ENCODE data around the gene BANF2.

The BANF2 gene

DNA sequence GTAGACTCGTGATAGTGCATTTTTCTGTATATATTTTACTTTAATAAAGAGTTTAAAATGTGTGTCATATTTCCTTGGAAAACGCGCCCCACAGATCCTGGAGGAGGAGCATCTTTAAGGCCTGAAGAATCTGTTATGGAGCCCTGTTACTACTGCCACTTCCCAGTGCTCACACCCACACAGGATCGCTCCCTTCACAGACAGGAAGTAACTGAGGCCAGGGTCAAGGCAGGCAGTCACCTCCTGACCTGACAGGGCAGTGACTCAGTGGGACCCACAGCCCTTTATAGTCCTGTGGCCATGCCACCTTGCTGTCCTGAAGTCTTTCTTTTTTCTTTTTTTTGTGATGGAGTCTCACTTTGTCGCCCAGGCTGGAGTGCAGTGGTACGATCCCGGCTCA is 26.7 kb upstream of the BANF2 start:
- no peak overlapping the region for H3K27ac ChIP-seq
- no peaks in the 10 kb centered on the region for H3K9me3 ChIP-seq
- H3K4me2 ChIP-seq: no peak overlapping the region
- H3K4me3 ChIP-seq: no peak overlapping the region
- no peak for TF ChIP-seq Cebpa-rat (IDR thresholded peaks at IDR 0.05)
- peaks cover 89% of the 10 kb centered on the region for H3K36me3 ChIP-seq
- peaks cover 88% of the 10 kb centered on the region for H4K20me1 ChIP-seq
- H3K9ac ChIP-seq: no peak overlapping the region
- H3K27me3 ChIP-seq: no peaks in the 10 kb centered on the region
- H3K4me1 ChIP-seq: peaks cover 6% of the 10 kb centered on the region; the same call in 1 of the 2 replicates

DNA sequence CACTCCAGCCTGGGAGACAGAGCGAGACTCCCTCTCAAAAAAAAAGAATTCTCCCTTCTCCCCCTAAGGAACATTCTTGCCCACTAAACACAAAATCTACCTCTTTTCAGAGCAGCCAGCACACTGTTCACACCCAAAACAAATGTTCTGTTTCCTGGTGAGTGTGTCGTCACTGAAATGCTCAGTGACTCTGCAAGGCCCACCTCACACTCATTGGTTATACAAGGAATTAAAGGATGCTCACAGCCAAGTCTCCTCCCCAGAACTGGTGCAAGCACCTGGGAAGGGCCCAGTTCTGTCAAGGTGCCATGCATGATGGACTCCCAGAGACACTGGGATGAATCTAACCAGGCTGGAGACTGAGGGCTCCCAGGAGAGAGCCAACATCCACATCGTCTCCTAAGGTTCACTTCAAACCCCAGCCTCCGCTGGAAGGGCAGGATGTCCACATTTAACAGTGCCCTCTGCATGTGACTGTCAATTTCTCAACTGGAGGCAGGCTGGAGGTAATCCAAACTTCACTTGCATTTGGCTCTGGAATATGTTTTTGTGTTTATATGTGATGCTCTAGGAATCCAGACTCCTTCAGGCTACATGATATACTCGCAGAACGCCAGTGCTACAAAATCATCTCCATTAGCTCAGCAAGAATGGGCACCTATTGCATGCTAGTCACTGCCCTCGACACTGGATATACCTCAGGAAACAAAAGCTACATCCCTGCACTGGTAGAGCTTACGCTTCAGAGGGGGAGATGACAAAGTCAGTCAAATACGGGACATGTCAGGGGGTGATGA is 24.8 kb upstream of the BANF2 start:
- Histone ChIP-seq H3K4me3 (no peak overlapping the region), H3K27ac (no peak overlapping the region), H3K4me2 (no peak overlapping the region), H3K4me1 (peaks cover 11% of the 10 kb centered on the region), H3K27me3 (no peaks in the 10 kb centered on the region), H3K9ac (no peak overlapping the region), H3K36me3 (peaks cover 88% of the 10 kb centered on the region), H3K9me3 (no peaks in the 10 kb centered on the region), H4K20me1 (peaks cover 93% of the 10 kb centered on the region)
- TF ChIP-seq Cebpa-rat (IDR thresholded peaks at IDR 0.05): no peak

DNA sequence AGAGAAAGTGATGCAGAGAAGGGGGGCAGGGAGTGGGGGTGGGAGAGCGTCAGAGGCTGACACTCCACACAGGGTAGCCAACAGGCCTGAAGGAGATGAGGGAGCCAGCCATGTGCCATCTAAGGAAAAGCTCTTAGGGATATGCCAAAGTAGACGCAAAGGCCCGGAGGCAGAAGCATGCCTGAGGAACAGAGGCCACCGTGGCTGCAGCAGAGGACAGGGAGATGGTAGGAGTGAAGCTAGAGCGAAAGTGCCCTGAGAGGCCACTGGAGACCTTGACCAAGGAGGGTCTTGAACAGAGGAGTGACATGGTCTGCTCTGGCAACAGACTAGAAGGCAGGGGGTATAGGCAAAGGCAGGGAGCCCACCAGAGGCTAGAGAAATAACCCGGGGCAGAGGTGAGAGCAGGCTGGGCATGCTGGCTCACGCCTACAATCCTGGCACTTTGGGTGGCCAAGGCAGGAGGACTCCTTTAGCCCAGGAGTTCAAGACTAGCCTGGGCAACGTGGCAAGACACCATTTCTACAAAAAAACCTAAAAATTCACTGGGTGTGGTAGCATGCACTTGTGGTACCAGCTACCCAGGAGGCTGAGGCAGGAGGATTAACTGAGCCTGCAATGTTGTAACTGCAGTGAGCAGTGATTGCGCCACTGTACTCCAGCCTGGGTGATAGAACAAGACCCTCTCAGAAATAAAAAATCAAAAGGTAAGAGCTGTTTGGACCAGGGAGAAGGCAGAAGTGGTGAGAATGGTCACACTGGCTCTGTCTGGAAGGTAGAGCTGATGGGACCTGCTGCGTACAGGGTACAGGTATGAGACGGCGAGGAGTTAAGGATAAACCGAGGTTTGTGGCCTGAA is 24.0 kb upstream of the BANF2 start:
- peaks cover 96% of the 10 kb centered on the region for H4K20me1 ChIP-seq
- H3K4me3 ChIP-seq: no peak overlapping the region
- H3K4me1 ChIP-seq: peaks cover 20% of the 10 kb centered on the region
- H3K27me3 ChIP-seq: no peaks in the 10 kb centered on the region
- TF ChIP-seq Cebpa-rat (IDR thresholded peaks at IDR 0.05): no peak
- H3K36me3 ChIP-seq: peaks cover 82% of the 10 kb centered on the region
- no peak overlapping the region for H3K4me2 ChIP-seq
- no peak overlapping the region for H3K9ac ChIP-seq
- H3K27ac ChIP-seq: no peak overlapping the region
- H3K9me3 ChIP-seq: no peaks in the 10 kb centered on the region

DNA sequence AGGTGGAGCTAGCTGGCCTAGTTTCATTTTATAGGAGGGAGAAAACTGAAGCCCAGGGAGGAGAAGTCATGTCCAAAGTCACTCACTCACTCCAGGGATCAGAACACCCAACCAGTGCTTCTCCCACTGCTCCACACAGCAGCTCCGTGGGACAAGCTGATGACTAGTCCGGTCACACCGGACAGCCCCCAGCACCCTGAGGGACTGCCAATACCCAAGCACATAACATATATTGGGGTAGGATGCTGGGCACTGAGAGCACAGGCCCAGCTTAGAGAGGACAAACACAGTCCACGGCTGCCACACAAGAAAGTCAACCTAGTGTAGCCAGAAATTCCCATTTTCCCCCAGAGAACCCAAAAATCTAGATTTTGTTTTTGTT is 23.4 kb upstream of the BANF2 start:
- H3K36me3 ChIP-seq: peaks cover 78% of the 10 kb centered on the region
- no peak overlapping the region for H3K27ac ChIP-seq
- no peak overlapping the region for H3K9ac ChIP-seq
- H3K4me1 ChIP-seq: peaks cover 20% of the 10 kb centered on the region
- H3K4me3 ChIP-seq: no peak overlapping the region
- no peak overlapping the region for H3K4me2 ChIP-seq
- no peaks in the 10 kb centered on the region for H3K9me3 ChIP-seq
- H3K27me3 ChIP-seq: no peaks in the 10 kb centered on the region
- no peak for TF ChIP-seq Cebpa-rat (IDR thresholded peaks at IDR 0.05)
- peaks cover 96% of the 10 kb centered on the region for H4K20me1 ChIP-seq

DNA sequence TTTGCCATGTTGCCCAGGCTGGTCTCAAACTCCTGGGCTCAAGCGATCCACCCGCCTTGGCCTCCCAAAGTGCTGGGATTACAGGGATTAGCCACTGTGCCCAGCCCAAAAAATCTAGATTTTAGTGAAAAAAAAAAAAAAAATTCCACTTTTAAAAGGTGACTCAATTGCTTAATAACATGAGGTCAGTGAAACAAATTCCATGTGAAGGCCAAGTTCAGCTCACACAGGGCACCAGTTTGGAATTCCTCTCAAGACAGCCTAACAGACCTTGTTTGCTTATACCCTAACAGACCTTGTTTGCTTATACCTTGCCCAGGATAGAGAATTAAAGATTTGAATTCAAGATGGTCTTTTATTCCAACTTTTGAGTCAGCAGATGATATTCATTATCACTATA is 22.8 kb upstream of the BANF2 start:
- H3K4me1 ChIP-seq: peaks cover 20% of the 10 kb centered on the region
- no peak overlapping the region for H3K4me3 ChIP-seq
- H3K9me3 ChIP-seq: no peaks in the 10 kb centered on the region
- no peak for TF ChIP-seq Cebpa-rat (IDR thresholded peaks at IDR 0.05)
- no peaks in the 10 kb centered on the region for H3K27me3 ChIP-seq
- peaks cover 72% of the 10 kb centered on the region for H3K36me3 ChIP-seq
- no peak overlapping the region for H3K9ac ChIP-seq
- peaks cover 91% of the 10 kb centered on the region for H4K20me1 ChIP-seq
- no peak overlapping the region for H3K4me2 ChIP-seq
- no peak overlapping the region for H3K27ac ChIP-seq

DNA sequence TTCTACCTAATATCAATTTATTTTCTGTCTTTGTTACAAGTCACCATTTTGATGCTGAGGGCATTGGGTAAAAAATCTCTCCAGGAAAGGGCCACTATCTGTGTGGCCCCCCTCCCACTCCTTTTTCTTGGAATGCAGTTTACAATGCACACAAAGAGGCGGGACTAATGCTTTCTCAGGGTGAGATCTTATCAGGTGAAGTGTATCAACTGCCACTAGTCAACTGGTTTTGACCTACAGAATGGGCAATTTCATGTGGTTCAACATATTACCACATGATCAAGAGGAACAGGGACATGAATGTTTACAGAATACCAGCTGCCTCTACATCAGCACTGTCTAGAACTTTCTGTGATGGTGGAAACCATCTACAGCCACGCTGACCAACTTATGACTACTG is 21.5 kb upstream of the BANF2 start:
- TF ChIP-seq Cebpa-rat (IDR thresholded peaks at IDR 0.05): no peak
- H3K4me3 ChIP-seq: no peak overlapping the region
- no peak overlapping the region for H3K27ac ChIP-seq
- no peak overlapping the region for H3K9ac ChIP-seq
- peaks cover 59% of the 10 kb centered on the region for H3K36me3 ChIP-seq
- no peak overlapping the region for H3K4me2 ChIP-seq
- H3K9me3 ChIP-seq: no peaks in the 10 kb centered on the region
- peaks cover 77% of the 10 kb centered on the region for H4K20me1 ChIP-seq
- peaks cover 26% of the 10 kb centered on the region for H3K4me1 ChIP-seq
- no peaks in the 10 kb centered on the region for H3K27me3 ChIP-seq

DNA sequence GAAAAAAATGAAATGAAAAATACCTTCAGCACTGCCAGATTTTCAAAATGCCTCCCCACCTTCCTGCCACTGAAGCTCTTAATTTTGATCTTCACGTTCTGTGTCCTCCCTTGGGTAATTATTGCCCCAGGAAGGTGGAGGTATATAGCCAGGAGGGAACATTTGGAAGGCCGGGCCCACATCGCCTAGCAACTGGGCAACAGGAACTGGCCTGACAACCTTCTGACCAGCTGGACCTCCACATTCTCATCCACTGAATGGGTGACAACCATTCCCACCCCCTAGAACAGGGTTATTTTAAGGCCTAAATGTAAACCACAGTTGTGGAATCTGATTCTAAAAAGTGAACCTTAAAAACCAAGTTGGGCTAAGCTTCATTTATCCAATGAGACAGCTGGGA is 20.9 kb upstream of the BANF2 start:
- no peak overlapping the region for H3K9ac ChIP-seq
- no peak overlapping the region for H3K27ac ChIP-seq
- no peaks in the 10 kb centered on the region for H3K27me3 ChIP-seq
- no peaks in the 10 kb centered on the region for H3K9me3 ChIP-seq
- H3K4me1 ChIP-seq: peaks cover 30% of the 10 kb centered on the region
- H4K20me1 ChIP-seq: peaks cover 71% of the 10 kb centered on the region
- H3K4me3 ChIP-seq: no peak overlapping the region
- peak overlapping the region; percentile 97; the same call in 1 of the 2 replicates for H3K4me2 ChIP-seq
- TF ChIP-seq Cebpa-rat (IDR thresholded peaks at IDR 0.05): no peak
- peaks cover 54% of the 10 kb centered on the region for H3K36me3 ChIP-seq

DNA sequence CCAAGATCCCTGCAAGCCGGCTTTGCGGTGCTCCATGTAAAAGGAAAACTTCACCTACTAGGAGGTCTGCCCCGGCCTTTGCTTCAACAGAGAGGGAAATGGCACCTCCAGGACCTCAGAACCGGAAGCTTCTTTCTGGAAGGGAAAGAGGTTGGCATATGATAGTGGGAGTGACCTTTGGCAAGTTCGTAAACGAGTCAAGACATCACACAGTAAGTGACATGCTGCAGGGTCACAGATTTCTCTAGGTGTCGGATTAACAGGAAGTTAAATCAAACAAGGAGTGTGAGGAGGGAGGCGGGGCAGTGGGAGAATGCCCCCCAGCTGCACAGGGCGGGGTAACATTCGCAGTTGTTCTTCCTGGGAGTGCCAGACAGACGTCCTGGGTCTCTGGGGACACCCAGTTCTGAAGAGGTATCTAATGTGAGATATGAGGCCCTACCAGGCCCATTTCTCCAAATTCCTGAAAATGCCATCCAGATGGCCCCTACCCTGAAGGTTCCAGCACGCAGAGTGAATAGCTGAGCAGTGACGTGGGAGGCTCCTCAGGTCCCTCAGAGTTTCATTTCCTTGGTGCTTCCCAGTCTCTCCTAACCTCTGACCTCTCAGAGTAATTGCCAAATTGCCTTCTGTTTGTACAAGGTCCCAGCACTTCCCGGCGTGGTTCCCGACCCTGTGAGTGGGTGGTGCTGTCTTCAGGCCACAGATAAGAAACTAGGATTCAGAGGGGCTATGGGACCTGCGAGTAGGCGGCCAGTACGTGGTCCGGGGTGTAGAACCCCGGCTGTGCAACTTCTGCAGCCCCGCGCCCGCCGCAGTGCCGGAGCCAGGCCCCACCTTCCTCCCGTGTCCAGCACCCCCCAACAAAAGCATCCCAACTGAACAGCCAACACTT is 19.6 kb upstream of the BANF2 start:
- Histone ChIP-seq H3K4me1 (peaks cover 32% of the 10 kb centered on the region), H3K9ac (peak overlapping the region; percentile 94), H3K4me3 (peak overlapping the region; percentile 88), H4K20me1 (peaks cover 58% of the 10 kb centered on the region), H3K27me3 (no peaks in the 10 kb centered on the region), H3K27ac (peak overlapping the region; percentile 91), H3K4me2 (peak overlapping the region; percentile 97), H3K9me3 (no peaks in the 10 kb centered on the region), H3K36me3 (peaks cover 42% of the 10 kb centered on the region)
- TF ChIP-seq Cebpa-rat (IDR thresholded peaks at IDR 0.05): no peak

All from BLaER1 (cell line).